ENCODE results near the gene SMIM7. TPM values are rescaled to one million over a fixed set of nuclear protein-coding genes. Genes with fewer than 3 reads are reported as not detected.
"Not testable (repeated sequence)": the region's sequence is repeated elsewhere in the genome, so short reads cannot be mapped to it uniquely, and the experiment has no call there.

Gene SMIM7
- 71.9 TPM for total RNA-seq

GRCh38 chr19:16659832-16660708 is at the start of gene SMIM7:
Gene SMIM7, minus strand, starts transcription at chr19:16660144. Its CDS starts 34 bp downstream, at chr19:16660110.
- ATAC-seq, result peak; percentile 99
- DNase-seq (ENCODE audit: low spot score), result peak; percentile 99
- intact Hi-C loops (cut with DNase I), result no loop called here

- intact Hi-C loops (cut with DNase I), result no loop called here
- DNase-seq (ENCODE audit: low spot score), result no peak
- ATAC-seq, result no peak
These were observed 43.7 kb upstream of the SMIM7 start for GRCh38 chr19:16703677-16704076.

GRCh38 chr19:16702123-16702522 is 42.2 kb upstream of the SMIM7 start:
- ATAC-seq, result peak; percentile 90
- DNase-seq (ENCODE audit: low spot score), result peak; percentile 60
- intact Hi-C loops (cut with DNase I), result no loop called here

GRCh38 chr19:16698914-16699313 is 39.0 kb upstream of the SMIM7 start:
- intact Hi-C loops (cut with DNase I), result no loop called here
- DNase-seq (ENCODE audit: low spot score) (no peak), ATAC-seq (peak; percentile 75)

- DNase-seq (ENCODE audit: low spot score), result no peak
- intact Hi-C loops (cut with DNase I), result no loop called here
- no peak for ATAC-seq
These were observed 28.1 kb upstream of the SMIM7 start for GRCh38 chr19:16688084-16688483.

- DNase-seq (ENCODE audit: low spot score) (no peak), ATAC-seq (no peak)
- intact Hi-C loops (cut with DNase I), result no loop called here
These were observed 24.3 kb upstream of the SMIM7 start for GRCh38 chr19:16684216-16684615.

- DNase-seq (ENCODE audit: low spot score) (no peak), ATAC-seq (no peak)
- intact Hi-C loops (cut with DNase I), result no loop called here
These were observed 22.6 kb upstream of the SMIM7 start for GRCh38 chr19:16682539-16682938.

GRCh38 chr19:16679811-16680210 is 19.9 kb upstream of the SMIM7 start:
- DNase-seq (ENCODE audit: low spot score), result no peak
- ATAC-seq, result no peak
- intact Hi-C loops (cut with DNase I), result no loop called here

GRCh38 chr19:16678498-16678897 is 18.6 kb upstream of the SMIM7 start:
- intact Hi-C loops (cut with DNase I), result no loop called here
- no peak for DNase-seq (ENCODE audit: low spot score)

GRCh38 chr19:16677055-16677454 is 17.1 kb upstream of the SMIM7 start:
- DNase-seq (ENCODE audit: low spot score), result no peak

More at GRCh38 chr19:16678498-16678897, 18.6 kb upstream of the SMIM7 start:
- ATAC-seq, result no peak

GRCh38 chr19:16676101-16676798 is 16.3 kb upstream of the SMIM7 start:
- intact Hi-C loops (cut with DNase I), result no loop called here
- ATAC-seq (no peak), DNase-seq (ENCODE audit: low spot score) (no peak)

More at GRCh38 chr19:16677055-16677454, 17.1 kb upstream of the SMIM7 start:
- intact Hi-C loops (cut with DNase I), result no loop called here
- no peak for ATAC-seq

- intact Hi-C loops (cut with DNase I); ATAC-seq; DNase-seq (ENCODE audit: low spot score): not testable (repeated sequence)
These were observed 13.9 kb upstream of the SMIM7 start for GRCh38 chr19:16673839-16674238.

- ATAC-seq (no peak), DNase-seq (ENCODE audit: low spot score) (no peak)
- intact Hi-C loops (cut with DNase I), result no loop called here
These were observed 13.3 kb upstream of the SMIM7 start for GRCh38 chr19:16673231-16673630.

- ATAC-seq, result no peak
- intact Hi-C loops (cut with DNase I), result no loop called here
- DNase-seq (ENCODE audit: low spot score), result no peak
These were observed 11.8 kb upstream of the SMIM7 start for GRCh38 chr19:16671652-16672274.

GRCh38 chr19:16670291-16670690 is 10.3 kb upstream of the SMIM7 start:
- intact Hi-C loops (cut with DNase I), result no loop called here
- ATAC-seq (no peak), DNase-seq (ENCODE audit: low spot score) (no peak)

GRCh38 chr19:16668702-16669101 is 8.8 kb upstream of the SMIM7 start:
- ATAC-seq; DNase-seq (ENCODE audit: low spot score); intact Hi-C loops (cut with DNase I): not testable (repeated sequence)

GRCh38 chr19:16668176-16668575 is 8.2 kb upstream of the SMIM7 start:
- intact Hi-C loops (cut with DNase I), result no loop called here
- DNase-seq (ENCODE audit: low spot score) (no peak), ATAC-seq (no peak)

- DNase-seq (ENCODE audit: low spot score) (peak; percentile 68), ATAC-seq (no peak)
- intact Hi-C loops (cut with DNase I), result no loop called here
These were observed 1.6 kb upstream of the SMIM7 start for GRCh38 chr19:16661480-16662034.

GRCh38 chr19:16660763-16661479 is 977 bp upstream of the SMIM7 start, which contains the start of gene TMEM38A:
Gene TMEM38A, plus strand, starts transcription at chr19:16661139. Its CDS starts 79 bp downstream, at chr19:16661218.
- intact Hi-C loops (cut with DNase I), result no loop called here
- DNase-seq (ENCODE audit: low spot score) (peak; percentile 69), ATAC-seq (peak; percentile 23)
